DMS114 treated with DMSO at 0.1 percent for 48 hours (cell line): ENCODE data around the gene TRPC4AP.

ENCODE experiments used
- DNase-seq: peaks from one replicate; lab custom pipeline; 2025; ENCODE audit not compliant: unreplicated experiment; lab: John Stamatoyannopoulos, UW

TRPC4AP gene

GRCh38 chr20:35017099-35017835 lies 75.3 kb downstream of the TRPC4AP start:
- DNase-seq, result no peak

GRCh38 chr20:35015863-35016193 lies 76.8 kb downstream of the TRPC4AP start:
- DNase-seq, result no peak

- DNase-seq, result no peak
Observed at GRCh38 chr20:35014537-35014936, 78.1 kb downstream of the TRPC4AP start.

- no peak for DNase-seq
Observed at GRCh38 chr20:35013421-35014411, 78.9 kb downstream of the TRPC4AP start.

- DNase-seq, result no peak
Observed at GRCh38 chr20:35012227-35013069, 80.2 kb downstream of the TRPC4AP start.

- DNase-seq, result no peak
Observed at GRCh38 chr20:35011589-35012226, 80.9 kb downstream of the TRPC4AP start.

GRCh38 chr20:35010405-35011192 lies 82.0 kb downstream of the TRPC4AP start:
- no peak for DNase-seq

- DNase-seq, result no peak
Observed at GRCh38 chr20:35009665-35010328, 82.8 kb downstream of the TRPC4AP start.

GRCh38 chr20:35008411-35009342 lies 83.9 kb downstream of the TRPC4AP start:
- no peak for DNase-seq

- DNase-seq, result no peak
Observed at GRCh38 chr20:35007891-35008290, 84.7 kb downstream of the TRPC4AP start.

- no peak for DNase-seq
Observed at GRCh38 chr20:35007413-35007812, 85.2 kb downstream of the TRPC4AP start.

GRCh38 chr20:35006531-35006971 lies 86.1 kb downstream of the TRPC4AP start:
- DNase-seq, result no peak

GRCh38 chr20:35006009-35006408 lies 86.6 kb downstream of the TRPC4AP start:
- no peak for DNase-seq

- DNase-seq, result no peak
Observed at GRCh38 chr20:35005463-35005961, 87.1 kb downstream of the TRPC4AP start.

- DNase-seq, result no peak
Observed at GRCh38 chr20:35004749-35005462, 87.7 kb downstream of the TRPC4AP start.

- DNase-seq, result no peak
Observed at GRCh38 chr20:35004051-35004725, 88.4 kb downstream of the TRPC4AP start.
